NCI-H1417 treated with DMSO at 0.1 percent for 48 hours (cell line): ENCODE data around the gene SMARCA2.

ENCODE experiments used
- DNase-seq: peaks from one replicate; lab custom pipeline; 2025; lab: John Stamatoyannopoulos, UW

The SMARCA2 gene

DNA sequence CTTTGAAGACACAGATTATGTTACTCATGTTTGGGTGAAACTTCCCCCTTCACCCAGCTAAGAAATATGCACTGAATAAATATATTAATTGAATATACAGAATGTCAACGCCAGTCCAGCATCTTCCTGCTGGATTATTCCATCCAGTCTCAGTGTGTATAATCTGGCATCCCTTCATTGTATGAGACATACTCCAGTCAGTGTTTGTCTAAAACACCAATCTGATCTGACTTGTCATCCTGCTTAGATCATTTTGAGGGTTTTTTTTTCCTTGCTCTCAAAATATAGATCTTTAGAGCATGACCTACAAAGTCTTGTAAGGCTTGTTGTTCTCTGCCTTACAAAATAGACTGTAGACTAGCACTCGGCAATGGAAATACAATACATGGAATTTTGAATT lies 195.1 kb downstream of the SMARCA2 start:
- no peak for DNase-seq

DNA sequence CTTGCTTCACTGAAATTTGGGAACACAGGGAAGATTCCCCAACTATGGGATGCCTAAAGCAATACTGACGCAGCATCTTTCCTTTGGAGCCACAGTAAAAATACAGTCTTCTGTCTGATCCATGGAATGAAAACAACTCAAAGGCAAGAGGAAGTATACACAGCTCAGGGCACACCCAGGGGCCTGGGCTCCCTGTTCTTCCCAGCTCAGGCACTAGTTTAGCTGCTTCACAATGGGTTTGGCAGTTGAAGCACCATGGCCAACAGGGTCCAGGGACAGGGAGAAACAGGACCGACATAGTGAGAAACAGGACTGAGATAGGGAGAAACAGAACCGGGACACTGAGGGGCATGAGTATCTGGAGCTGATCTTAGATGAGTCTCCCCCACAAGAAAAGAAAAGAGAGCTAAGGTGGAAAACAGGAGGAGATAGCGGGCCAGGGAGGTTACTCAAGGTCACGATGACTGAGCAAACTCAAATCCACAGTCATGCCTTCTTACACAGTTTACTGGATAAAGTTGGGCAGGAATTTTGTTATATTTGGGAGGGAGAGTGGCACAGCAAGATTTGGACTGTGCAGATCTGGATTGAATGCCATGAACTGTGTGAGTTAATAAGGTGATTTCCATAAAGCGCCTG lies 198.8 kb downstream of the SMARCA2 start:
- no peak for DNase-seq

DNA sequence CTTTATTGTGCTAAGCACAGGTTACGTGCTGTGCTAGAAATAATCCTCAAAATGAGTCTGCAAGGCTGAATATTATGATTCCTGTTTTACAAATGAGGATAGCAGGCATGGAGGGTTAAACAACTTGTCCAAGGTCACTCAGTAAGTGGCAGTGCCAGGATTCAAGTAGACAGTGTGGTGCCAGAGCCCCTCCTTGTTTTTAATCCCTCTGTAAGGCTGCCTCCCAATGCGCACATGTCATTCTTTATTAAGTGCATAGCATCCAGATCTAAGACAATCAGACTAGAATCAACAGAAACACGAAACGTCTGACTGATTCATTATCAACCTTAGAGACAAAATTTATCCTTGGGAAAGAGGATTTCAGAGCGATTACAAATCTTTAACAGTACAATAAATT lies 199.6 kb downstream of the SMARCA2 start:
- DNase-seq = no peak

DNA sequence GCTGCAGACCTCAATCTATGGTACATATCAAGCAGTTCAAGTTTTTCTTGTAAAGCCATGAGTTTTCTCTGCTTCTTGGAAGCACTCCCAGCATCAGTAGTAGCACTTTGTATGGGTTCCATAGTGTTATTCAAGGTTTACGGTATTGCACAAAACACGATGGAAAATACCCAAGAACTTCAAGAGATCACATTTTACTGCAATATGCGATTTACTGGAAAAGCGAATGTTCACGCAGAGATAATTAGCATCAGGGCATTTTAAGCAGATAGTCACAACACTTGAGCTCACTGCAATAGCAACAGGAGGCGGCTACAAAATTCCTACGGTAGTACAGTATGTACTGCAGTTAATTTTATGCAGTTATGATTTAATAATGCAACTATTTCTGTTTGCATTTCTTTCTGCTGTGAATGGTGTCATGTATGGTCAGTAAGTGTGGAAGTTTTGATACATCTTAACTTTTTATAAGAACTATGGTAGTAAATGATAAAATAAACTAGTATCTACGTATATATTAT lies 200.8 kb downstream of the SMARCA2 start:
- DNase-seq = no peak

DNA sequence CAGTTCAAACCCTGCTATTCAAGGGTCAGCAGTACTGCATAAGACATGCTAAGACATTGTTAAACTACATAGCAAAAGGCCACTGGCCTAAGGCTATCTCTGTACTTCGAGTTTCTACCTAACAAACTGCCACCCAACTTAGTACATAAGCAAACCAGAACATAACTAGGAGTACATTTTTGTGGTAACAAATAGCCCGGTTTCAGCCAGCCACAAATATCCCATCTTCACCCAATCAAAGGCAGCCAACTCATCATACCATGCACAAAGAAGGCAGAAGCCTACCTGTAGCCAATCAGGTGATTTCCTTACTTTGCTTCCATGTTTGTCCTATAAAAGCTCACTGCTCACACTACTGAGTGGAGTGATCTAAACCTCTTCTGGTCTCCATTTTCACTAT lies 201.4 kb downstream of the SMARCA2 start:
- DNase-seq = no peak

DNA sequence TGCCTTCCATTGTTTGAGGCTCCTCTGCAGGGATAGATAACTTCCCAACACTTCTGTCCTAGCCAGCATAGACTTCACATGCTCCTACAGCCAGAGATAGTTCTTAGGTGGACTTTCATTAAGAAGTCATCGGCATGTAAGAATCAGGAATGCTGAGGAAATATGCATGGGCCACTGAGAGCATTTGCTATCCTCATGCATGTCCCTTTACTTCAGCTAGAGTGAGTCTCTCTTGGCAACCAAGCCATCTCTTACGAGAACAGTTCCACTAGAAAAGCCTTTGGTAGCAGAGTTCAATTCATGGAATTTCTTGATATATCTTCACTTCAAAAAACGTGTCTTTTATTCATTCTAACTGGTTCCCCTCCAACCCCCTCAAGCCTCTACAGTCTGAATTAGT lies 202.4 kb downstream of the SMARCA2 start:
- no peak for DNase-seq

DNA sequence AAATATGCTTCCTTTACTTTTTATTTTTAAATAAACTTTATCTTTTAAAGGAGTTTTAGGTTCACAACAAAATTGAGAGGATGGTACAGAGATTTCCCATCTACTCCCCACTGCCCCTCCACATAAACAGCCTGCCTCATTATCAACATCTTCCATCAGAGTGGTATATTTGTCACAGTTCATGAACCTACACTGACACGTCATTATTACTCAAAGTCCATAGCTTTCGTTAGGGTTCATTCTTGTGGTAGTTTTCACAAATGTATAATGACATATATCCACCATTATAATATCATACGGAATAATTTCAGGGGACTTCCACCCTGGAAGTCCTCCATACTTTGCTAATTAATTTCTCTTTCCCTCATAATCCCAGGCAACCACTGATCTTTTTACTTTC lies 204.9 kb downstream of the SMARCA2 start:
- no peak for DNase-seq

DNA sequence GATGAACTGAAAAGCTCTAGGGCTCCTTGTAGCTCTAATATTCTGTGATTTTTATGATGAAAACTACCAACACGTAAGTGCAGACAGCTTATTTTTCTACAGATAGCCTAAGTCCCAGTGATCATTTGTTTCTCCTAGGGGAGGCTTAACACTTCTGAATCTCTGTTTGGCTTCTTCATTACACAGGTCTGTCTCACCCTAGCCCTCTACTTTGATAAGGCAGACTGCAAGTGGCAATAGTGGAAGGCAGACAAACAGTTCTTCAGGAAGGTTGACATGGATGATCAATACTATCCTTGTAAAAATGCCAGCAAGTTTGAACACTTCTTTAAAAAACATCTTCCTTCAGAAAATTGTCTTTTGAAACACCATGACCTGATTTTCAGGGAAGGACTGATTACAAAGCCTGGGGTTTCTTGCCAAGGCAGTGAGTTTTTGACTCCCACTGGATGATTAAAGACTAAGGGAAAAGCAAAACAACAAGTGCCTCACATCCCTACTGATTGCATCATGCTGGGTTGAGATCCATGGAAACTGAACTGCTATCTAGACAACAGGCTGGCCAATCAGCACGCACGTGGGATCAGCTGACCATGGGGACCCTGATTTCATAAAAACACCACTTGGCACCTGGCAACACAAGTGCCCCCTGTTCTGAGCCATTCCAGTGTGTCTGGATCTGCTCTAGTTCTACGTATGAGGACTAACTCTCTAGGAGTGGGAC lies 212.2 kb downstream of the SMARCA2 start:
- no peak for DNase-seq

DNA sequence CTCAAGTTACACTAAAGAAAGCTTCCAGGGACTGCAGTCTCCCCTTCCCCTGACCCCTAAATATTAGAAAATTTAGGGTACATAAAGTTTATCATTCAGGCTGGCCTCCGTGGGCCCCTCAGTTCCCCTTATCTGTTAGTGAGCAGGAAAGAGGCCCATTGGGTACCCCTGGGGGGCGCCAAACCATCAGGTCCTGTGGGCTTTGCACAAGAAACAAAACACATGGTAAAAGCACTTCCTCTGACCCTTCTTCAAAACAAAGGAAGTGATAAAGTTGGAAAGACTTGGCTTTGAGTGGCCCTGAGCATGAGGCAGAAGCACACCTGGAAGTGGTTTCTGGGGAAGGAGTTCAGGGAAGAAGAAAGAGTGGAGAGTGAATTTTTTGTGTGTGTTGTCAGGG lies 213.0 kb downstream of the SMARCA2 start:
- no peak for DNase-seq

DNA sequence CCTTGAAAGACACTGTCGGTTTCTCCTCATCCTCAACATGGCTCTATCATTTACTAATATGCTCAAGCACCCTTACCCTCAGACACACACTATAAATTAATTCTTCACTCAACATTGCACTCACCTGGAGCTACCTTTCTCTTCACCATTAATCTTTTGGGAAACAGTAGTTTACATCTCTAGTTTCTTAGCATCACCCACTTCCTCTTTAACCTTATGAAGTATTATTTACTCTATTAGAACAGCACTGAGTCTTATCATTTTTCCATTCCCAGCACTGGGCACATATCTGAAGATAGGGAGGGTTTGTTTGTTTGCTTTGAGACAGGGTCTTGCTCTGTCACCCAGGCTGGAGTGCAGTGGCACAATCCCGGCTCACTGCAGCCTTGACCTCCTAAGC lies 213.5 kb downstream of the SMARCA2 start:
- DNase-seq = no peak

DNA sequence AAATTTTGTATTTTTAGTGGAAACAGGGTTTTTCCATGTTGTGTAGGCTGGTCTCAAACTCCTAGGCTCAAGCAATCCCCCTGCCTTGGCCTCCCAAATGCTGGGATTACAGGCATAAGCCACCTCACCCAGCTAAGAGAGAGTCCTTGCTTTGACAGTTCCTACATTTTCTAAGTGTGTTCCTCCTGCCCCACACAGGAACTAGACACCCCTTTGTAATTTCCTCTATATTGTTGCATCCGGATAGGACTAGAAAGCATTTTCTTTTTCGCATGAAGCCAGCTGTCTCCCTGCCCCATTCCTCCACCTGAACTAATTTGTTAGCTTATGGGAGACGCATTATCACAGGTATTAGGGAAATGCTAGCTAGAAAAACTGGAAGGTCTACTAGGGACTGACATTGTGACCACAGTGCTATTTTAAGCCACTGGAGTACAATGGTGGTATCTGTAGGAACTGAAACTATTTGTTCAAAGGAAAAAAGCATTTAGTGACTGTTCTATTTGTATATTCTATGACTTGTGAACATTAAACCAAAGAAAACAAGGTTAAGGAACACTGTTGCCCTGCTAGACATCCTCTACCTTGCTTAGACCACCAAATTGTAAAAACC lies 214.1 kb downstream of the SMARCA2 start:
- DNase-seq = no peak

DNA sequence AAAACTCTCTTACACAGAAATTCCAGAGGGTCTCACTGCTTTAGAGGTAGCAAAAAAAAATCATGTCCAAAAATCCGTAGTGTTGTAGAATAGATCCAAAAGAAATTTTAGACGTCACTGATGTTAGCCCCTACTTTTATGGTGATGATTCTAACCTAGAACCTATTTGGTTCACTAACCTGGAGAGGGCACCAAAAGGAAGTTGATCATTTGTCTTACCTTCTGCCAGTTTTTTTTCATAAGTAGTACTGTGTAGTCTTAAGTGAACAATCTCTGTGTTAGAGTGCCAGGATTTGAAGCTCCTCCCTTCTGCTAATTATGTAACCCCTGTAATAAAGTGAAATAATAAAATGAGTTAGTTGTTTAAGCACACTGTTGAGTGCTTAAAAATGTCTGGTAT lies 215.2 kb downstream of the SMARCA2 start:
- no peak for DNase-seq

DNA sequence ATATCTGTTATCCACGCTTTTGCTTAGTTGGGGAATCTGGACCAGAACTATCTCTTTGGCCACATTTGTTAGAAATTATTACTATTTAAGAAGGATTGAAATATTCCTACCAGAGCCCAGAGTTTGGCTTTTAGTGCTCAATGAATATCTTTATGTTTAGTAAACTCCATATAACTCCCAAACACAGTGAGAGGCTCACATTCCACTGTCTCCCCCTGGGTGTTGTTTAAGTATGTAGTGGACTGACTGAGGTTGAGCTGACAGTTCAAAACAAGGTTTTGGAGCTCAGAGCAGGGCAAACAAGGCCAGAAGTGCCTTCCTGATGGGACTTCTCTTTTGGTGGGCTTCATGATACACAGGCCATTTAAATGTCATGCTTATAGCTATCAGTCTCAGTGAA lies 216.0 kb downstream of the SMARCA2 start:
- DNase-seq = no peak

DNA sequence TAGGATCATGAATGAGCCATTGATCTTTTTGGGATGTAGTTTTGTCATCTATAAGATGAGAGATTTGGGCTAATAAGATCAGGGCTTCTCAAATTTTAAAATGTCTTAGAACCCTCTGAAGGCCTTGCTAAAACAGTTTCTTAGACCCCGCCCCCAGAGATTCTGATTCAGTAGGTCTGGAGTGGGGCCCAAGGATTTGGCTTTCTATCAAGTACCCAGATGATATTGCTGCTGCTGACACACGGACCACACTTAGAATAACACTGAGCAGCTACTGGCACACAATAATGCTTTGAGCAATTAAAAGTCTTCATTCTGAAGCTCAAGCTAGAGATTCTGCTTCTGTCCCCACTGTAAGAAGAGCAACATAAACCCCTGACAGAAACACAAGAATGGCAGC lies 216.7 kb downstream of the SMARCA2 start:
- no peak for DNase-seq

DNA sequence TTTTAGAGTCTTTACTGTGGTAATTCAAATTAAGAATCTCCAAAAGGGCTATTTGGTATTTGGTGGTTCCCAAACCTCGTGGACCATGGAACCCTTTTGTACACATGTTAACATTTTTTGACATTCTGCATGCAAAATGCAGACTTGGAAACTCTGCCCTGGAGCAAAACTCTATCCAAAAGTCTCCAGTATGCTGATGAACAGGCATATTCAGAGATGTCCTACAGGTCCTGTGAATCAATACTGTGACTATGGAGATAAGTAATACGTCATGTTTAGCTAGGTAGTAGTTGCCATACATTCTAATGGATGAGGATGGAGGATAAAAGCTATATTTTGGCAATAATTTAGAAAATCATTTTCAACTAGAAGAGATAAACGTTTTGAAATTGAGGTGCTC lies 218.1 kb downstream of the SMARCA2 start:
- no peak for DNase-seq

DNA sequence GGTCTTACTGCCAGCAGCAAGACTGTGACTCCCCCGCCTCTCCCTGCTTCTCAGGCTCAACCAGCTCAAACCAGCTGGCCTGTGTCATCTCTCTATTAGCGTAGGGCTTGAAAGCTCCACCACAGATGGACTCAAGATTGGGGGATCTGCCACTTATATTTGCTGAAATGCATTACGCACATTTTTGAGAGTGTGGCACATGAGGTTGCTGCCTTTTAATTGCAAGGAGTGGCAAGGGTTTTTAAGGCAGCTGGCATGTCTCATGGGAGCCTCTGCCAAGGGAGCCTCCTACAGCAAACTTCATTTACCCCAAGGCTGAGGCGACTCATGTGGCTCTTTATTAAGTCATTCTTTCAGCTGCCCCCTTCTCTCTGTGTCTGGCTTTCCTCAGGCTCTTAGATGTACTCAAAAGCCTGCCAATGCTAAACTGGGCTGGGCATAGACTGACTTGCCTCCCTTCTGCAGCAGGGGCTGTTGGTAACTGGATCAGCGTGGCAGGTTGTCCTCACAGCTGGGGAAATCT lies 219.3 kb downstream of the SMARCA2 start:
- no peak for DNase-seq

DNA sequence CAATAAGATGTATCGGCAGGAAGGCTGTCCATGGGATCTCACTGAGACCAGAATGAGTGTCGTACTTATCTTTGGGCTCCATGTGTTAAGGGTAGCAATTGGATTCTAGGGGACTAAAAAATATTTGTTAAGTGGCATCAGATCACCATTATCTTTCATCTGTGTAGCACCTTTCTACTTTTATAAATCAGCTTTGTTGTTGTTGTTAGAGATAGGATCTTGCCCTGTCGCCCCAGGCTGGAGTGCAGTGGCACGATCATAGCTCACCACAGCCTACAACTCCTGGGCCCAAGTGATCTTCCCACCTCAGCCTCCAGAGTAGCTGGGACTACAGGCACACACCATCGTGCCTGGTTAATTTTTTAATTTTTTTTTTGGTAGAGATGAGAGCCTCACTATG lies 220.5 kb downstream of the SMARCA2 start:
- DNase-seq = no peak

DNA sequence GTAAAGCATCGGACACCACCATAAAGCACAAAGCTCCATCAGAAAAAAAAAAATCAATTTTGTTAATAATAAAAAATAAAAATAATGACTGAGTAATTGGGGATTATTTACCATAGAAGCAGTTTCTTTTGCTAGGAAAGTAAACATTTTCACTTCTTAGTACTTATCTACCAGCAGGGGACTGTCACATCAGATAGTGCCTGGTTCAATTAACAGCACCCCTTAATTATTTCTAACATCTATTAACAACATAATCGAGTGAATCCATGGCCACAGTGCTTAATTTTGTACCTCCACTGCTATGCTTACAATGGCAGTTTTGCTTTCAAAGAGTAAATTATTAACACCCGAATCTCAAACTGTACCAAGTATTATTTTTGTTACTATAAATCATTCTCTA lies 221.7 kb downstream of the SMARCA2 start:
- peak; percentile 38 for DNase-seq

DNA sequence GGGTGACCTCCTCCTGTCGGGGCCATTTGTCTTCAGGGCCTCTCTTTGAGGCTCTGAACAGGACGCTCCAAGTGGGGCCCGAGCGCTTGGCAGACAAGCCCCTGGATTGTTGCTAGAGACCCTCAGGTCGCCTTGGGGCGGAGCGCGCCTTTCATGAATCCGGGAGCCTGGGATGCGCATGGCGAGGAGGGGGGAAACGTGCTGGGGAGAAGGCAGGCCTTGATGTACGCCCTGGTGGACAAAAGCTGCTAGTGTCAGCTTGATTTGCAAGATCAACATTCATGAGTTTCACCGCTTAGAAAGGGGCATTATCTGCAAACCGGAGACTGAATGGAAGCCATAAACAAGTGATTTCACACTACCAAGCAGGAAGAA lies 226.3 kb downstream of the SMARCA2 start:
- no peak for DNase-seq

DNA sequence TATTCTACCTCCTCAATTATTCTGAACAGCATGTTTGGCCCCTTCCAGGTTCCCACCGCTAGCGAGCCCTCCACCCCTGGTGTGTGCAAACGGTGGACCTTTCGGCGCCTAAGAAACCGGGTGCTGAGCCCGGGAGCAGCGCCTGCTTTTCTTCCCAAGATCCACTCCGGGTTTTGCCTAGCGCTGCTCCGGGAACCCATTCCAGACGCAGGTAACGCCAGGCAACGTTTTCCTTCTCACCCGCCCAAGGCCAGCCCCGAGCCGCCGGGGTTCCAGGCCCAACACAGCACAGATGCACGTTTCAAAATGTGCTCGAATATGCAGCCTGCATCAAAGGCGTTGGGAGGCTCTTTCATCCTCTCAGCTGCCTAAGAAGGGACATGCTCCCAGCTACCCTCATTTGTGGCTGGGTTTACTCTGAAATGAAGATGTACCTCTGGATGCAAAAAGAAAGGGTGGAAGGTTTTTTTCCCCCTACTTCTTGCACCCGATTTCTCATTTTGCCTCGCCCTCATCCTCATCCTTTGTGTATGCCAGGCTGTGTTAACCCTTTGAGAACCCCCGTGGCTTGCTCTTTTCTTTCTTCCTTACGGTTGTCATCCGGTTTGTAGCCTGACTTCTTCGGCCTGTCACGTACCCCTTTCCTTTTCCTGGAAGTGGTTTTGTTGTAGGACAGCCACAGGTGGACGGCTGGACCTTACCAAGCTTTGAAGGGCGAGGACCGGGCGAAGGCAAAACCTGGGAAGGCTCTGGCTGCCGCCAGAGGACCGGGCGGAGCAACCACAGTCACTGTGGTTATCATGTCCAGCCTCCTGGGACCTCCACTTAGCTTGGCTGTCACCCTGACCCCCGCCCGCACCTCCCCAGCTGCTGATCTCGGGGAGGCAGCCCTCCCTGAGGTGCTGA lies 226.9 kb downstream of the SMARCA2 start:
- peak; percentile 24 for DNase-seq

DNA sequence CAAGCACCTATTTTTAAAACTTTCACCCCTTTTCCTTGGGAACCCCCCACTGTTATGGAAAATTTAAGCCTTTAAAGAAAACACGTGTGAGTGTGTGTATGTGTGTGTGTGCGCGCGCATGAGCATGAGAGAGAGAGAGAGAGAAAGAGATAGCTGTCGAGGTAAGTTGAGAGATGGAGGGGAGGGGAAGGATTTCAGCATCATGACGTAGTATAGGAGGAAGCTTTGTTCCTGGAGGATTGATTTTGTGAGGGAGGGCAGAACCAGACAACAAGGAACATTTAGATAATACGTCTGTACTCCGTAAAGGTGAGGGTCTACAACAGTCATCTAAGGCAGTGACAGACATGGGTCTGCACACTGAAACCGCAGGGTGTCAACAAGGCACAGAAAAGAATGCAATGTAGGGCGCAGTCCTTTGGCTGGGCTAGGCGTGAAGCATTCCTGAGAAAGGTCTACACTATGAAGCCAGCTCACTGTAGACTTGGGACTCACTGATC lies 227.7 kb downstream of the SMARCA2 start:
- DNase-seq = peak; percentile 1
